ENCODE data around the gene SETSIP.

GRCh38 chr1:92096317-92096716 lies 21.1 kb upstream of the SETSIP start:
- TF ChIP-seq CTCF (IDR thresholded peaks at IDR 0.05) (no peak), POLR2A (IDR thresholded peaks at IDR 0.05) (no peak), POLR2AphosphoS5 (IDR thresholded peaks at IDR 0.05) (no peak)

All from prostate gland (tissue), 2 donors.